ENCODE results near the gene ERG. TPM values are rescaled to one million over a fixed set of nuclear protein-coding genes. Genes with fewer than 3 reads are reported as not detected.
A peak's percentile ranks its signal among the peaks of the same experiment; 100 is the strongest.

ERG gene
- total and polyA plus RNA-seq, 2 experiments from 2014 or later, result 0.14 to 0.44 TPM

GRCh38 chr21:38489729-38490128, 8.5 kb downstream of the ERG start (continued):
- TF ChIP-seq REST (IDR thresholded peaks at IDR 0.05; ENCODE audit: unreplicated experiment) (no peak), NANOG (IDR thresholded peaks at IDR 0.05; ENCODE audit: borderline replicate concordance) (no peak), ZNF331 (CRISPR knock-in tag; IDR thresholded peaks at IDR 0.05; ENCODE audit: low read depth) (no peak), STAT1 (IDR thresholded peaks at IDR 0.05; ENCODE audit: unreplicated experiment) (no peak), CREB1 (CRISPR knock-in tag; IDR thresholded peaks at IDR 0.05; ENCODE audit: low read depth) (0 out of 2 replicates have a peak, but pooled peaks have one; percentile 8), ETS1 (IDR thresholded peaks at IDR 0.05) (no peak), JUNB (IDR thresholded peaks at IDR 0.05; ENCODE audit: unreplicated experiment) (no peak), ZNF114 (CRISPR knock-in tag; IDR thresholded peaks at IDR 0.05) (no peak), CTCF (conservative IDR thresholded peaks at IDR 0.05; ENCODE audit: low read depth in 2 of 2) (no peak)

- DNase-seq (ENCODE audit: low spot score) (no peak), ATAC-seq (no peak)
- no peaks in the 10 kb centered on the region for H3K36me3 Mint-ChIP-seq (ENCODE audit: low read depth)
- Histone ChIP-seq H3K27me3 (ENCODE audit: insufficient read depth) (no peaks in the 10 kb centered on the region), H3K27ac (ENCODE audit: low read depth) (peak overlapping the region; percentile 79), H3K79me2 (replicated peaks; ENCODE audit: insufficient read depth) (no peaks in the 10 kb centered on the region), H3K36me3 (ENCODE audit: insufficient read depth) (no peaks in the 10 kb centered on the region), H3K9me2 (ENCODE audit: insufficient read depth) (no peaks in the 10 kb centered on the region), H4K20me1 (replicated peaks; ENCODE audit: insufficient read depth) (no peaks in the 10 kb centered on the region), H3F3A (replicated peaks; ENCODE audit: low read depth) (no peaks in the 10 kb centered on the region), H3K4me2 (no peak overlapping the region), H3K4me3 (no peak overlapping the region), H2AFZ (peak overlapping the region; percentile 63; the same call in 1 of the 2 replicates), H3K4me1 (ENCODE audit: insufficient read depth) (peaks cover 23% of the 10 kb centered on the region)
- peak overlapping the region; percentile 48; the same call in 1 of the 3 replicates for H3K4me3 Mint-ChIP-seq
- peak overlapping the region; percentile 94 for H3K27ac Mint-ChIP-seq
- no peaks in the 10 kb centered on the region for H3K9me3 Mint-ChIP-seq
- peaks cover 56% of the 10 kb centered on the region for H3K4me1 Mint-ChIP-seq
- peaks cover 2% of the 10 kb centered on the region for H3K27me3 Mint-ChIP-seq (ENCODE audit: insufficient read depth, low read depth, poor library complexity)
- TF ChIP-seq CTCF (conservative IDR thresholded peaks at IDR 0.05; ENCODE audit: low read depth in 2 of 2), result no peak
- no peak for TF ChIP-seq STAT1 (IDR thresholded peaks at IDR 0.05; ENCODE audit: unreplicated experiment)
- no peak for TF ChIP-seq EZH2 (IDR thresholded peaks at IDR 0.05; ENCODE audit: low read depth, unreplicated experiment)
- no peak for TF ChIP-seq EZH2phosphoT487 (IDR thresholded peaks at IDR 0.05; ENCODE audit: unreplicated experiment)
- TF ChIP-seq ZNF114 (CRISPR knock-in tag; IDR thresholded peaks at IDR 0.05), result no peak
- no peak for TF ChIP-seq NANOG (IDR thresholded peaks at IDR 0.05; ENCODE audit: borderline replicate concordance)
Measured at GRCh38 chr21:38489271-38489652, 9.0 kb downstream of the ERG start.
